ENCODE results near the gene TRPM1.
A peak's percentile ranks its signal among the peaks of the same experiment; 100 is the strongest.

The TRPM1 gene

DNA sequence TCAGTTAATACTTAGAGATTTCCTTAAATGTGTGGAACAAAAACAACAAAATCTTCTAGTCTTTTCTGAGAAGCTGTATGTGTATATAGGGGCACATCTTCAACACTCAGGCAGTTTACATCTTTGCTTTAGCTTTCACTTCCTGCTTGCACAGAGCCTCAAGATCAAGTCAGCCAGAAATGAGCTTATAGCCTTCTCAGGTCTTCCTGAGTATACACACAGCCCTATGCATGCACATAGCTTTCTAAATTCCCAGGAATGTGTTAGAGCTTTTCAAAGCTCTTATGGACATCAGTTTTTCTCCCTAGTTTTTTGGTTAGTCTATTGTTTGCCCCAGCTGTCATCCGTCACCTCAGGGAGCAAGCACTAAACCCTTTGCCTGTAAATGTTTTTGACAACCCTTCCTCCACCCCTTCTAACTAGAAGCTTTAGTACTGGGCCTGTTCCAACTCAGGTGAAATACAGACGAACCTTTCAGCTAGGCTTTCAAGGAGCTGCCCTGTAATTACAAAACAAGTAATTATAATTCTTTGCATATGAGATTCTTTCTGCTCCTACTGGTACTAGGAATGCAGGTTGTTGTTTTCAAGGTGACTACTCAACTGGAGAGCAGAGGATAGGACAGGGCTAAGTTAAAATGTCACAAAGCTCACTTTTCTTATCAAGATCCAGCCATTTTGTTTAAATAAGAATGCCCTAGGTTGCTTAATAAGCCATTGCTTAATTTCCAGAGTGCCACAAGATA, 87.5 kb downstream of the TRPM1 start:
- DNase-seq = no peak

DNA sequence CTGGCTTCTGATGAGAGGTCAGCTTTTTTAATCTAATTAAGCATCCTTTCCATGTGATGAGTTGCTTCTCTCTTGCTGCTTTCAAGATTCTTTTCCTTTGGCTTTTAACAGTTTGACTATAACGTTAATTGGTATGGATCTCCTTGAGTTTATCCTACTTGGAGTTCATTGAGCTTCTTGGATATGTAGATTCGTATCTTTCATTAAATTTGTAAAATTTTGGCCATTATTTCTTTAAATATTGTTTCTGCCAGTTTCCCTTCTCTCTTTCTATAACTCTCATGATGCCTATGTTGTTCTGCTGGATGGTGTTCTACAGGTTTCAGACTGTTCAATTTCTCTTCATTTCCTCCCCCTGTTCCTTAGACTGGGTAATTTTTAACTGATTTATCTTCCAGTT, 89.1 kb downstream of the TRPM1 start:
- no peak for DNase-seq

DNA sequence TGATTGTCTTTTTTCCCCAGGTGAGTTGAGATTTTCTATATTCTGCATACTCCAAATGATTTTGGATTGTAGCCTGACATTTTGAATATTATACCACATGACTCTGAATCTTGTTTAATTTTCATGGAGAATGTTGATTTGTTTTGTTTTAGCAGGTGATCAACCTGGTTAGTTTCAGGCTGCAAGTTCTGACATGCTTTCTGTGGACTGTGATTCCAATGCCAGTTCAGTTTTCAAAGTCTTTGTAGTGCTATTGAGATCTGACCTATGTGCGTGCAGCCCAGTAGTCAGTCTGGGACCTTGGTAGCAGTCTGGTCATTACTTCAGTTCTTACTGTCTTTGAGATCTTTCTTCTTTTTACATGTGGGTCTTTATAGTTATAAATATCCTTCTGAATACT, 91.5 kb downstream of the TRPM1 start:
- no peak for DNase-seq

DNA sequence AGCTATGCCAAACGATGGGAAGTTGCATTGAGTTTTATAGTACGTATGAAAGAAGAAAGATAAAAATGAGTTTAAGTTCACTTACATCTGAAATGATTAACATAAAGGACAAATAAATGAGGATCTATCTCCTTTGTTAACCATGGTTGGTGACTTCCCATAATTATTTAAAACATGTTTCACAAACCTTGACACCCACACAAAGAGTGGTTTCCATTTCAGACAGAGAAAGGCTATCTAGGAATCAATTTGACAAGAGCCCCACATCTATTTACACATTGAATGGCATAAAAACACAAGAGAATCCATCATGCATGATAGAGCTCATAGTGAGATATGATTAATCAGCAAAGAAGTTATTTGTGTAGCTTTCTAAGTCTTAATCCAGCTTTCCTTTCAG, 95.9 kb downstream of the TRPM1 start:
- no peak for DNase-seq

DNA sequence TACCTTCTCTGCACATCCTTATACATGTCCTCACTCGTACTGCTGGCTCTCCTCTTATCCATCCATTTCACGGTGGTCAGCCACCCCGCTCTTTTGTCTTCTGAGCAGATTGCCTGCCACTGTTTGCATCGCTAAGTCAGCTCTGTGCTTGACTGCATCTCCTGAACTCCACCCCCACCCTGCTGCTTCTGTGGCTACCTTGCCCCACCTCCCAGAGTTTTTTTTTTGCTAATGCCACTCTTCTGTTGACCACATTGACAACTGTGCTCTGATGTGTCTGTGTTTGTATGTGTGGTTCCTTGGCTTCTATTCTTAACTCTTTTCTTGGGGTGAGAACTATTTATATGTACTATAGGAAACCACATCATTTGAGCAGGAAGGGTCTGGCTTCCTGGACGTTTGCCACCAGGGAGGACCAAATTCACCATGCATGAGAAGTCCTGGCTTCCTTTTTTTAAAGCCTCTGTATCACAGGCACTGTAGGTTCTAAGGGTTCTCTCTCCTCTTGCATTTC, 97.2 kb downstream of the TRPM1 start:
- DNase-seq = peak; percentile 28

DNA sequence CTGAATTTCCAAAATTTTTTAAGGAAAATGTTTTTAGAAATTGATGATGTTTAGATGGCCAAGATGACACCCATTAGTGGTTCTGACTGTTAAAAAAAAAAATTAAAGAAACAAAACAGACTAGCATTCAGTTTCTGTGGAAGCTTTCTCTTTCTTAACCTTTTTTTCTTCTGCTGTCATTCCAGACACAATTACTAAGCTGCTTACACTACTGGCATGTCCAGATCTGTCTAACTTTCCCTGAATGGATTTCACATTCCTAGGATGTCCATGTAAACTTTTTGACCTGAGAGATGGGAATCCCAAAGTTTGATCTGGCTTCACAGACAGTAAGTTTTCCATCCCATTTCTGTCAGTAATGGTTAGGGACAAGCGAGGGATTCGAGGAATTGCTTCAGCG, 99.8 kb downstream of the TRPM1 start:
- DNase-seq = no peak

DNA sequence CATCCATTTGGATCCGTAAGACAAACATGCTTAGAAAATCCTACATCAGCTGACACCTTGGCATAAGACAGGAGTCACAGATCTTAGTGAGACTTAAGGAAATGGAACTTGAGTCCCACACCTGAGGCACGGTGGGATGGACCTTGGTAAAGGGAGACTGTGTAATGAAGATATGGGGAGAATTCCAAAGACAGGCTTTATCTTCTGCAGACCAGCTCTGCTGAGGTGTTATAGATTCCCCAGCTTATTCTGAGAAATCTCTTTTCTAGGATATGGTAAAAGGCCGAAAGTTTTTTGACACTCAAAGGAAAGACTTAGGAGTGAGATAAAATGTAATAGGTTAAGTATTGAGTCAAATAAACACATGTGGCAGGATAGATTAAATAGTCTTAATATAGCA, 101.8 kb downstream of the TRPM1 start:
- no peak for DNase-seq

DNA sequence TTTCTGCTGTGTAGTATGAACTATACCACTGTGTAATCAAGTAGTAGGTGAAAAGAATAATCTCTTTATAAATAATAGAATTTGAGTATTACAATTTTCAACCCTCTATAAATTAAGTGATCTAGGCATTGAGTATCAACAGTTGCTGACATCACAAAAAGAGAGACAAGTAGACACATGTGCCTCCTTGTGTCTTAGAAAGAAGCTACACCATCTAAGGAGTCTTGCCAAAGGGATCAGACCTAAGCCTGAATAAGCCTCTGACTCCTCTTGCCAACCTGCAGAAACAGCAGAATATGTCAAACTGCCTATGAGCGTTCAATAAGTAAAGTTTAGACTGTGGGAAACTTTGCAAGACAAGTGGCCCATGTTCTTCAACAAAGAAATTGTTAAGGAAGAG, 104.3 kb downstream of the TRPM1 start:
- no peak for DNase-seq

DNA sequence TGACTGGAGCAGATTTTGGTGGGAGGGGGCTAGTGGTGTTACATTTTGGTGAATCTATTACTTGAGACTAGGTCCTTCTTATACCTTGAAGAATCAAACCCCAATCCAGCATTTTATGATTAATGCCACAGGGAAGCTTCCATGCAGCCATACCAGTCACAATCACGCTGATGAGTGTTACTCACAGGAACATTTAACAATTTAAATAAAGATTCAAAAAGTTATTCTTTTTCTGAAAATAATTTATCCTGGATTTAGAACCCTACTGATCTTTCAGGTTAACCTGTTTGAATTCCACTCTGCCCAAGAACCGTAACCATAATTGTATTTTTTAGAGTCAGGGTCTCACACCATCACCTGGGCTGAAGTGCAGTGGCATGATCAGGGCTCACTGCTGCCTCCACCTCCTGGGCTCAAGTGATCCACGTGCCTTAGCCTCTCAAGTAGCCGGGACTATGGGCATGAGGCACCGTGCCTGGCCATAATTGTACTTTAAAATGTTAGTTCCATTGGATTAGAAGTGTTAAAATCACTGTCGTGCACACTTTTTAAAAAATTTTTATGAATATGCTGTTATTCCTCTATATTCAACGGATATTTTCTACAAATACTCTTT, 109.2 kb downstream of the TRPM1 start:
- DNase-seq = peak; percentile 22

DNA sequence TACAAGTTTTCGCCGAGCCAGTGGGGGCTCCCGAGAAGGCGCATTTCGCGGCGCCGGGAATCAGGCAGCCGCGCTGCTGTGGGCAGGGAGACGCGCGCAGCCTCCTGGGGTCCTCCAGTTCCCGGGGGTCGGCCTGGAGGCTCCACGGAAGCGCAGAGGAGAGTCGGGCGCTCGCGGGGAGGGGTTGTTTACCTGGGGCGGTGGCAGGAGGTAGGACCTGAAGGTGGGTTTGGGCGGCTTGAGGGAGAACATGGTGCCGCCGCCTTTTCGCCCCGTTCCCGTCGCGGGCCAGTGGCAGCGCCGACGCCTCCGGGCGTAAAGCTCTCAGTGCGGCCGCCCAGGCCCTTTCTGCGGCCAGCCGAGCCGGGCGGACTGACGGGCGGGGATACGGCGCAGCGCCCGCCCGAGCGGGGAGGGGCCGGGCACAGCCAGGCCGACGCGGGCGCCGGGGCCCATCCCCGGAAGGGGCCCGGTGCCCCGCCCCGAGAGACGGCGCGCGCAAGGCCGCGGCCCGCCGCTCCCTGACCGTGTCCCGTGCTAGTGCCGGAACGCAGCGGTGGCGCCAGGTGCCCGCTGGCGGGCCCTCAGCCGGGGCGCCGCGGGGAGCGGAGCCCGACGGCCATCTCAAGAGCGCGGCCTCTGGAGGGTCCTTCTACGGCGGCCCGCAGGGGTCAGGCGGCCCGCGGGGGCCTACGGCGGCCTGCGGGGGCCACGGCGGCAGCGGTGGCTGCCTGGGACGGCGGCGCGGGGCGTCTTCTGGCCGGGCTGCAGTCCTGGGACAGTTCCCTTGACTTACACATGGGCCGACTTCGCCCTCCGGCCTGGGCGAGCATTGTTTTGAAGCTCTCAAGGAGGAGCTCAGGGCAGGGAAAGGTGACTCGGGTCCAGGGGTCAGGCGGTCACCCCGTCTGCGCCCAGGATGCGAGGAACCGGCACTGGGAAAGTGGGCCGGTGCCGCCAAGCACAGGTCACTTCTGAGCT, 110.0 kb downstream of the TRPM1 start, which contains the start of gene MTMR10:
Gene MTMR10 (minus strand): TSS at position 374 of the 981 bp plus-strand sequence. CDS start 122 bp downstream, at position 252.
- peak; percentile 3 for DNase-seq

DNA sequence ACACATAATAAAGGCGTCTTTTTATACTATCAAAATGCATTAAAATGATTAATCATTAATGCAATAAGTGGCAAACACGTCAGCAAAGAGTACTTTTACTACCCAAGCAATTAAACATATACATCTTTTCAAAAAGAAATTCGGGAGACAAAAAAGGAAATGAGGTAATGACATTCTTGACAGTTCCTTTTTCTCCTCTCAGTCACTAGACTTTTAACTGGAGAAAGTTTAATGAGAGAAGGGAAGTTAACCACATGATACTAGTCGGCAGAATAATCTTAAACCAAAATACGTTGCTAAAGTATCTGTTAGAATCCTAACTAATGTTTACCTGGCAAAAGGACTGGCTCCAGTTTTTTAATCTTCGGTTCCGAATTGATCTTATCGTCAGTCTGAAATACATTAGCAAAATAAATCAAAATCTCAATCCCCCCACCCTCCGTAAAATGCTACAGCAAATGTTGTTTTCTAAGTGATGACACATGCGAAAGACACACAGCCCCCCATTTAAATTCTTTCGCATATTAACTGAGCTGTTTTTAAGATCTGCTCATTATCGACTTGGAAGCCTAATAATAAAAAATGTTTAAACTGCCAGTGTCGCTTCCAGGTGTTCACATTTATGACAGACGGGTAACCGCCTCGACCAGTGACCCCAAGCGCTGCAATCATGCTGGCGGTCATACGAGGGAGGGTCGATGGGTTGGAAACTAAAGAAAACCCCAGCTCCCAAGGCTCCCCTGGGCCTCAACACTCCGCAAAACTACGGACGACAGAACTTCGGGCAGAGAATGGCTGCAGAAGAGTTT, 110.9 kb downstream of the TRPM1 start:
- peak; percentile 3 for DNase-seq

DNA sequence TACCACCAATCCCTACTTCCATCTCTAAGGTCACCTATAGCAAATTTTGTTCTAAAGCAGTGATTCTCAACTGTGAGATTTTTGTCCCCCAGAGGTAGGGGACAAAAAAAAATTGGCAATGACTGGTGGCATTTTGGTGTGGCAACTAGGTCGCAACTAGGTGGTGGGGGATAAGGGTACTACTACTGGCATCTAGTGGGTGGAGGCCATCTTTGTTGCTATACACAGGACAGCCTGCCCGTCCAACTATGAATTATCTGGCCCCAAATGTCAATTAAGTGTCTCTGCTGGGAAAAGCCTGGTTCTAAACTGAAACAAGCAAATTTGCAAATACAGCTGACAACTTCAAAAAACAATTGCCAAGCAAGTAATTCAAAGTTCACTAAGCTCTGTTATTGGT, 111.5 kb downstream of the TRPM1 start:
- no peak for DNase-seq

DNA sequence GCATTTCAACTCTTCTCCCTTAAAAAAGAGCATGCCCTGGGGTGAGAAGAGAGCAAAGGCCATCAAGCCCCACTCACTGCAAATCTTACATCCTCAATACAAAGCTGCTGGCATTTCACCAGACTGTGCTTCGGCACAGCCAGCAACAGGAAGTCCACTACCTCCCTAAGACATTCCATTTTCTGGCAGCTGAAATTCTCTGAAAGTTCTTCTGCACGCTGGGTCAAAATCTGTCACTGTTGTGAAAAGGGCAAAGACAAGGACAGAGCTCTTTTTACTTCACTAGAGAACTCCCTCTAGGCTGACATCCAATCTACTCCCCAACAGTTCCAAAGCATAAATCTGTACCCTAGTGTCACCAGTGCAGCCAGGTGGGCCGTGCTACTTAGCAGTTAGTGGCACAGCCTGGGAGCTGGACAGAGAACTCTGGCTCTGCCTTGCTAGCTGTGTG, 116.4 kb downstream of the TRPM1 start:
- no peak for DNase-seq

DNA sequence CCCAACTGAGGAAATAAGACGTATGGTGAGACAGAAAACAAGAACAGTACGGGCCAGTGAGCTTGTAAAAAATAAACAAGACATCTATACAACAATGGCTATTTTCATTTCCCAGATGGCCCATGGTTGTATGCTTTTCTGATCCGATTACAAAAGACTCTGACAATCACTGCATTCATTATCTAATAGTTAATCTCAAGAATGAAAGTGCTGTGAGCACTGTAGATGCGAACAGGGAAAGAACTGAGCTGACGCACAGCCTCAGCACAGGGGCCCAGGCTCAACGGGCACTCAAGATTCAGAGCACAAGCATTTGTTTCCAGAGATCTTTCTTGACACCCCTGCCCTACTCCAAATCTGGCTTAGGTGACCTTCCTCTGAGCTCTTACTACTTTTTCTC, 117.0 kb downstream of the TRPM1 start:
- no peak for DNase-seq

DNA sequence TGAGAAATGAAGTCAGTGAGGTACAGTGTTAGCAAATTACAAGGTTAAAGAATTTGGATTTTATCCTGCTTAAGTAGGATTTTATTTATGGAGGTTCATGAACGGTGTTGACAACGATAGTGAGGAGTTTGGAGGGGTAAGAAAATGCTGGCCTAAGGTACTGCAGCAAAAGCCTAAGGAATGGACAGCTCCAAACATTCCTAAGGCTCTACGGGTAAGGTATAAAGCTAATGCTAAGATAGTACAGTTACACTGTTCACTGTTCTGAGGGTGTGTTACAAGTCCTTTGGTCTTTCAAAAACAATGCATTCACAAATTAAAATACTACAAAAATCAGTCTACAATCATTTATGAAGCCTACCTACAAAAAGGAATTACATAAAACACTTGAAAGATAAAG, 117.4 kb downstream of the TRPM1 start:
- DNase-seq = no peak

DNA sequence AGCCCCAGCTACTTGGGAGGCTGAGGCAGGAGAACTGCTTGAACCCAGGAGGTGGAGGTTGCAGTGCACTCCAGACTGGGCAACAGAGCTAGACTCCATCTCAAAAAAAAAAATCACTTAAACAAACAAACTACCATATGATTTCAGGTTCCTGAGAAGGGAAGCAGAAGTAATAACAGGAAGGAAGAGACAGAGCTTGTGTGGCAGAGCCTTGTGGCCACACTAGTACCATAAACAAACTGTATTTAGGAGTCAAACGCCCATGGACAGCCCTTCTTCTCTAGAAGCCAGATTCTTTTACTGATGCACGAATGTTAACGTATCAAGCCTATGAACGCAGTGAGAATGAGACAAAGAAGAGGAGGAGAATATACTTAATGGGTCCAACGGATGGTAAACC, 122.1 kb downstream of the TRPM1 start:
- no peak for DNase-seq

DNA sequence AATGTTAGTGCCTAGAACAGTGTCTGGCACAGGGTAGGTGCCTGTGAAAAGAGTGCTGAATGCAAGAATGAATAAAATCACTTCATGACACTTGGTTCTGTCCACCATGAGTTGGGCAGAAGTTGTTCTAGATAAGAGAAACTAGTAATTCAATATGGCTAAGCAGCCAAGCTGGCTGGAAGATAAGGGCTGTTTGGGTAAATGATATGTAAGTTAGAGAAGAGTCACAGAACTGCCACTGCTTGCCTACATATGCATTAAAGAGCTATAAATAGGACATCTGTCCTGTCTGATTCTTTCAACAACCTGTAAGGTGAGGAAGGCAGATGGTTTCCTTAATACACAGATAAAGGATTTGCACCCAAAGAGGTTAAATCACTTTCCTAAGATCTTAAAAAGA, 123.2 kb downstream of the TRPM1 start:
- DNase-seq = no peak

DNA sequence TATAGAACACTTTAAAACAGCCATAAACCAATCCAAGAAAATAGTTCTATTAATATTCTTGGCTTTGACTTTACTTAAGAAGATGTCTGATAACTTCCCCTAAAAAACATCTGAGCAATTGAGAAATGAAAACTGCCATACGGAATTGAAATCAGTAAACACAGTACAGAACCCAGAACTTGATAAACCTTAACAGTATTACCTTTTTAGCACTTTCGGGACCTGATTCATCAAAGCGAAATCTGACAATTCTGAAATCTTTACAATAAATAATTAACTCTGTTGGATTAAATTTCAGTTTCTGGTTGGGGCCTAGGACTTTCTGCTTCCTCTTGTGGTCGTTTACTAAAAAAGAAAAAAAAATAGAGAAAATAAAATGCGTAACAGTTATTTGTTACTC, 127.4 kb downstream of the TRPM1 start:
- no peak for DNase-seq

DNA sequence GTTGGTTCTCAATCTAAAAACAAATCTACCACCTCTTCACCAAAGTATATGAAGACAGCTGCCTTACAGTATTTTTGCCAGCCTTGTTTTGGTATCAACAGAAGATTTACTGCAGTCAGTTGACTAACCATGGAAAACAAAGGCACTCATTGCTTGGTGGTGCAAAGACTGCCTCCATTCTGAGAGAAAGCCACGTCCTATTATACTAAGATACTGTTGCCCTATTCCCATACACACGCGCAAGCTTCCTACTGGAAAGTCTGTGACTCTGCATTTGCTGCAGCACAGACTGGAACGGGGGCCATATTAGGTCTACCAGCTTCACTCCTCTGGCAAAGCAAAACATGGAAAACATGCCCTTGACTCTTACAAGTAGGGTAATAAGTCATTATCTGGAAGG, 128.1 kb downstream of the TRPM1 start:
- no peak for DNase-seq

DNA sequence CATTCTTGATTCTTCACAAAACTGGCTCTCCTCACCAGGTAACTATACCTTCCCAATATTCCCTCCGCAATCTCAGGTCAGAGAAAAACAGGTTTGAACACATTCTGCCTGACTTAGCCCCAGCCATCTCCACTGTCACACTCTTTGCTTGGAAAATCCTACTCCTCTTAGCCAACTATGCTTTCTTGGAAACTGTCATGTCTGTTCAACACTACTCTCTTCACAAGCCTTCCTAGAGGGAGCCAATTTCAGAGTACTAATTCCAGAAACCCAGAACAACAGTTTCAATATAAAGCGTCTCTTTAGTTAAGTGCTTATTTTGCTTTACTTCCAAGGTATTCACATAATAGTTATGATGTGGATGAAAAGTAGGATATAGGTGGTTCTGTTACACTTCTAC, 131.8 kb downstream of the TRPM1 start:
- DNase-seq = no peak

DNA sequence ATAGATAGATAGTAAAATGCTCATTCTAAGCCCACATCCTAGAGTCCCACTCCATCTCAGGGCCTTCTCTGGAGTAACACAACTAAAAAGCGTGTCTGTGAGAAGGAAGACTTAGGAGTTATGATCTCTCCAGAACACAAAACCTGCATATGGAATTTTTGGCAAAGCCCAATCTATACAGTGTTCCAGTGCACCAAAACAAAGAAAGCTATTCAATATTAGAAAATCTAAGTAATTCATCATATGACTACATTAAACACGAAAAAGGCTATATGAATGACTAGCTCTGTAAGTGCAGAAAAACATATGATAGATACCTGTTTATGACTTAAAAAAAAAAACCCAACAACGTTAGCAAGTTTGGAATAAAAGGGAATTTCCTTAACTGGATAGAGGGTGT, 137.8 kb downstream of the TRPM1 start:
- no peak for DNase-seq

DNA sequence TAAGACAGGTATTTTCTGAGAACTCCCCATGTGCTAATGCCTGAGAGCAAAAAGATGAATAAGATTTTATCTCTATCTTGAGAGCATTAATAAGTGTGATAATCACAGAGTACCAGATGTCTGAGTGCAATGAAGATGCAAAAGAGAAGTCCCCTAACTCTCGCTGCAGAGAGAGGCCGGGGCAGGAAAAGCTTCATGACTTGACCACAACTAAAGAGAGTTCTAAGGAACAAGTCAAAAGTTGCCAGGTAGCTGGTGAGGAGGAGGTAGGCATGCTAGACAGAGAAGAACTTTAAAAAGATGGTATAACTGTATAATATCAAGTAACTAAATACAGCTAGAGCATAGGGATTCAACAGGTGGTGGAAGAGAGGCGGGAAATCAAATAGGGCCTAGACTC, 138.9 kb downstream of the TRPM1 start:
- DNase-seq = no peak
